Measurements from ENCODE around the gene GJC2.
"Not testable (repeated sequence)": the region's sequence is repeated elsewhere in the genome, so short reads cannot be mapped to it uniquely, and the experiment has no call there.

GJC2 gene

GRCh38 chr1:228109073-228109961 is 40.4 kb upstream of the GJC2 start, which contains the start of gene MRPL55:
Gene MRPL55 (minus strand): TSS chr1:228109299. CDS start chr1:228108260, 1,039 bp downstream.
- Mint-ChIP-seq H3K4me1 (ENCODE audit: low read depth) (peaks cover 29% of the 10 kb centered on the region), H3K27ac (peak within 1 kb of the TSS; percentile 95), H3K9me3 (no peaks in the 10 kb centered on the region), H3K4me3 (peak within 1 kb of the TSS; percentile 92), H3K36me3 (ENCODE audit: low read depth) (peaks cover 42% of the 10 kb centered on the region), H3K27me3 (no peaks in the 10 kb centered on the region)
- peak; percentile 100 for DNase-seq

- DNase-seq, result no peak
- Mint-ChIP-seq H3K9me3 (no peaks in the 10 kb centered on the region), H3K27me3 (no peaks in the 10 kb centered on the region)
Observed at GRCh38 chr1:228109962-228110488, 39.7 kb upstream of the GJC2 start.

GRCh38 chr1:228110556-228110955 is 39.2 kb upstream of the GJC2 start:
- Mint-ChIP-seq H3K4me1 (ENCODE audit: low read depth) (peaks cover 22% of the 10 kb centered on the region), H3K27me3 (no peaks in the 10 kb centered on the region), H3K27ac (peak overlapping the region; percentile 35), H3K36me3 (ENCODE audit: low read depth) (peaks cover 34% of the 10 kb centered on the region), H3K9me3 (no peaks in the 10 kb centered on the region), H3K4me3 (peak overlapping the region; percentile 92)
- DNase-seq, result no peak

More at GRCh38 chr1:228109962-228110488, 39.7 kb upstream of the GJC2 start:
- peak overlapping the region; percentile 92 for H3K4me3 Mint-ChIP-seq
- H3K36me3 Mint-ChIP-seq (ENCODE audit: low read depth), result peaks cover 39% of the 10 kb centered on the region
- H3K27ac Mint-ChIP-seq, result peak overlapping the region; percentile 95
- H3K4me1 Mint-ChIP-seq (ENCODE audit: low read depth), result peaks cover 22% of the 10 kb centered on the region

- H3K9me3 Mint-ChIP-seq, H3K27ac Mint-ChIP-seq, H3K4me3 Mint-ChIP-seq, H3K27me3 Mint-ChIP-seq, DNase-seq: not testable (repeated sequence)
- H3K36me3 Mint-ChIP-seq (ENCODE audit: low read depth), result peaks cover 26% of the 10 kb centered on the region
- peaks cover 21% of the 10 kb centered on the region for H3K4me1 Mint-ChIP-seq (ENCODE audit: low read depth)
Observed at GRCh38 chr1:228111315-228111714, 38.4 kb upstream of the GJC2 start.

- peaks cover 20% of the 10 kb centered on the region for H3K4me1 Mint-ChIP-seq (ENCODE audit: low read depth)
Observed at GRCh38 chr1:228112167-228112566, 37.6 kb upstream of the GJC2 start.

GRCh38 chr1:228112617-228113016 is 37.1 kb upstream of the GJC2 start:
- Mint-ChIP-seq H3K4me3 (no peak overlapping the region), H3K9me3 (no peaks in the 10 kb centered on the region), H3K36me3 (ENCODE audit: low read depth) (peaks cover 14% of the 10 kb centered on the region), H3K4me1 (ENCODE audit: low read depth) (peaks cover 18% of the 10 kb centered on the region), H3K27me3 (no peaks in the 10 kb centered on the region), H3K27ac (no peak overlapping the region)
- DNase-seq, result no peak

More at GRCh38 chr1:228112167-228112566, 37.6 kb upstream of the GJC2 start:
- Mint-ChIP-seq H3K36me3 (ENCODE audit: low read depth) (peaks cover 18% of the 10 kb centered on the region), H3K27ac (no peak overlapping the region), H3K27me3 (no peaks in the 10 kb centered on the region), H3K4me3 (no peak overlapping the region), H3K9me3 (no peaks in the 10 kb centered on the region)
- no peak for DNase-seq

- Mint-ChIP-seq H3K27ac (no peak overlapping the region), H3K9me3 (peaks cover 3% of the 10 kb centered on the region), H3K4me1 (ENCODE audit: low read depth) (peaks cover 5% of the 10 kb centered on the region), H3K4me3 (no peak overlapping the region), H3K36me3 (ENCODE audit: low read depth) (peaks cover 3% of the 10 kb centered on the region), H3K27me3 (no peaks in the 10 kb centered on the region)
- no peak for DNase-seq
Observed at GRCh38 chr1:228114827-228115226, 34.9 kb upstream of the GJC2 start.

GRCh38 chr1:228117335-228117734 is 32.4 kb upstream of the GJC2 start:
- Mint-ChIP-seq H3K4me3 (no peak overlapping the region), H3K4me1 (ENCODE audit: low read depth) (peaks cover 7% of the 10 kb centered on the region), H3K9me3 (peaks cover 3% of the 10 kb centered on the region), H3K27me3 (no peaks in the 10 kb centered on the region), H3K27ac (no peak overlapping the region), H3K36me3 (ENCODE audit: low read depth) (peaks cover 3% of the 10 kb centered on the region)
- no peak for DNase-seq

GRCh38 chr1:228118040-228118439 is 31.7 kb upstream of the GJC2 start:
- H3K4me1 Mint-ChIP-seq (ENCODE audit: low read depth), result peaks cover 7% of the 10 kb centered on the region
- DNase-seq, result no peak
- peaks cover 3% of the 10 kb centered on the region for H3K36me3 Mint-ChIP-seq (ENCODE audit: low read depth)
- no peak overlapping the region for H3K27ac Mint-ChIP-seq
- no peak overlapping the region for H3K4me3 Mint-ChIP-seq
- H3K9me3 Mint-ChIP-seq, result peaks cover 3% of the 10 kb centered on the region
- H3K27me3 Mint-ChIP-seq, result no peaks in the 10 kb centered on the region

GRCh38 chr1:228120351-228120750 is 29.4 kb upstream of the GJC2 start:
- peaks cover 3% of the 10 kb centered on the region for H3K9me3 Mint-ChIP-seq
- H3K4me3 Mint-ChIP-seq, result peak overlapping the region; percentile 56
- no peaks in the 10 kb centered on the region for H3K27me3 Mint-ChIP-seq
- H3K4me1 Mint-ChIP-seq (ENCODE audit: low read depth), result peaks cover 9% of the 10 kb centered on the region
- no peak overlapping the region for H3K27ac Mint-ChIP-seq
- peaks cover 3% of the 10 kb centered on the region for H3K36me3 Mint-ChIP-seq (ENCODE audit: low read depth)
- no peak for DNase-seq

- peaks cover 3% of the 10 kb centered on the region for H3K9me3 Mint-ChIP-seq
- H3K4me3 Mint-ChIP-seq, result peak overlapping the region; percentile 56
- no peaks in the 10 kb centered on the region for H3K27me3 Mint-ChIP-seq
- H3K36me3 Mint-ChIP-seq (ENCODE audit: low read depth), result peaks cover 3% of the 10 kb centered on the region
- peaks cover 9% of the 10 kb centered on the region for H3K4me1 Mint-ChIP-seq (ENCODE audit: low read depth)
- no peak overlapping the region for H3K27ac Mint-ChIP-seq
- DNase-seq, result no peak
Observed at GRCh38 chr1:228120857-228121489, 28.8 kb upstream of the GJC2 start.

- Mint-ChIP-seq H3K27me3 (no peaks in the 10 kb centered on the region), H3K36me3 (ENCODE audit: low read depth) (peaks cover 2% of the 10 kb centered on the region), H3K4me1 (ENCODE audit: low read depth) (peaks cover 9% of the 10 kb centered on the region), H3K27ac (no peak overlapping the region), H3K9me3 (peaks cover 2% of the 10 kb centered on the region), H3K4me3 (no peak overlapping the region)
- DNase-seq, result no peak
Observed at GRCh38 chr1:228122921-228123441, 26.7 kb upstream of the GJC2 start.

GRCh38 chr1:228123505-228123904 is 26.2 kb upstream of the GJC2 start:
- Mint-ChIP-seq H3K4me3 (no peak overlapping the region), H3K36me3 (ENCODE audit: low read depth) (no peaks in the 10 kb centered on the region), H3K9me3 (no peaks in the 10 kb centered on the region), H3K4me1 (ENCODE audit: low read depth) (peaks cover 9% of the 10 kb centered on the region), H3K27me3 (no peaks in the 10 kb centered on the region), H3K27ac (no peak overlapping the region)
- no peak for DNase-seq

- H3K27ac Mint-ChIP-seq, result no peak overlapping the region
- peaks cover 9% of the 10 kb centered on the region for H3K4me1 Mint-ChIP-seq (ENCODE audit: low read depth)
- DNase-seq, result no peak
- no peaks in the 10 kb centered on the region for H3K9me3 Mint-ChIP-seq
- peaks cover 5% of the 10 kb centered on the region for H3K27me3 Mint-ChIP-seq
- H3K4me3 Mint-ChIP-seq, result no peak overlapping the region
- H3K36me3 Mint-ChIP-seq (ENCODE audit: low read depth), result no peaks in the 10 kb centered on the region
Observed at GRCh38 chr1:228125185-228125584, 24.5 kb upstream of the GJC2 start.
